Ovary (tissue), 9 donors: ENCODE data around the gene RAD50. TPM values are rescaled to one million over a fixed set of nuclear protein-coding genes. Genes with fewer than 3 reads are reported as not detected.
"Not testable (repeated sequence)": the region's sequence is repeated elsewhere in the genome, so short reads cannot be mapped to it uniquely, and the experiment has no call there.

Experiments
- DNase-seq, 5 donors: peaks; one replicate each; pipeline ENCODE4 v3.0.0-alpha.2; 2019 to 2020
- H3K27ac ChIP-seq, 2 donors: fragments of 200-600 bp; one replicate each; pipeline versions ENCODE4 v1.5.1 to v1.8.0; 2019 to 2022
- H3K27me3 ChIP-seq: fragments of 200-600 bp; one replicate; pipeline ENCODE4 v1.8.0; 2022
- H3K36me3 ChIP-seq: fragments of 200-600 bp; sonication (generic); one replicate; pipeline ENCODE4 v1.5.1; 2019
- H3K4me1 ChIP-seq: one replicate; pipeline ENCODE4 v1.8.1; 2013; ENCODE audit warnings: mild to moderate bottlenecking, moderate library complexity; ENCODE audit not compliant: insufficient read depth
- H3K4me3 ChIP-seq: fragments of 200-600 bp; sonication (generic); one replicate; pipeline ENCODE4 v1.5.1; 2017
- H3K9me3 ChIP-seq, 2 donors: fragments of 200-600 bp in 1 of 2; sonication (generic) in 1 of 2; one replicate each; pipeline versions ENCODE4 v1.5.1 to v1.8.1; 2013 to 2019; ENCODE audit warnings: mild to moderate bottlenecking in 1 of 2, moderate library complexity in 1 of 2
- CTCF ChIP-seq, 3 donors: fragments of 450-650 bp in 2 of 3; fragments of 200-600 bp in 1 of 3; IDR thresholded peaks; one replicate each; pipeline versions ENCODE4 v1.5.1 to v1.8.0; 2016 to 2022; ENCODE audit warnings: antibody characterized with exemption in 3 of 3, mild to moderate bottlenecking in 1 of 3
- EP300 ChIP-seq: sonication (generic); formaldehyde crosslinking; IDR thresholded peaks from one replicate; pipeline ENCODE4 v1.6.1; 2017; ENCODE audit warnings: antibody characterized with exemption
- POLR2A ChIP-seq: fragments of 450-650 bp; IDR thresholded peaks from one replicate; pipeline ENCODE4 v1.6.1; 2017; ENCODE audit warnings: antibody characterized with exemption, mild to moderate bottlenecking, moderate library complexity
- WGBS, 3 donors: extraction: QIAGEN DNeasy Blood & Tissue Kit in 1 of 3; methylation state at CpG; one replicate each; pipeline versions ENCODE4 v1.1.5 to v1.1.7; 2013 to 2017; 5-methylcytosine and 5-hydroxymethylcytosine counted together
- intact Hi-C, 4 donors: fragments of 100-400 bp; cut with DNase I; formaldehyde crosslinking; loops; one replicate each; pipeline versions ENCODE4 v1.11.0 to v1.15.1; 2022 to 2023
- polyA plus RNA-seq, 2 donors: library from polyadenylated mRNA; stranded (reverse); fragments of 200-250 nt in 1 of 2; fragments of 350-450 nt in 1 of 2; fragmentation: Illumina TruSeq in 1 of 2; extraction: RNeasy Lipid Tissue Mini Kit (QIAGEN cat#74804) in 1 of 2; gene quantifications; one replicate each; pipeline ENCODE4 v1.2.3, GENCODE V29; 2013 to 2014
- total RNA-seq, 7 donors: library from RNA; depleted of rRNA in 2 of 7; stranded (reverse); fragments of >200 nt in 2 of 7; fragmentation: NEBNext Ultra II Directional in 3 of 7; extraction: Animal tissue kit (Norgen Biotek cat#: 25700) in 3 of 7; gene quantifications; one replicate each; pipeline versions ENCODE4 v1.1.0 to v1.2.4, GENCODE V29; 2016 to 2023
- donor health status: DM: no; HTN: no; CAD: no; lungs with moderate emphysema.
- donor health status: DM: no; HTN: no; CAD: no.
- donor health status: Bipolar disorder and iron deficiency.
- donor health status: DM: yes; HTN: yes; CAD: no.
- donor health status: DM: no; HTN: no; CAD: no.
- donor health status: DM: yes; HTN: yes; CAD: no.

The RAD50 gene
- total and polyA plus RNA-seq, 9 donors = 9.4 to 41.5 (median 28.1) TPM

GRCh38 chr5:132621699-132622098, 64.9 kb downstream of the RAD50 start:
- Histone ChIP-seq H3K27me3 (no peaks in the 10 kb centered on the region), H3K27ac (no peak overlapping the region), H3K9me3 (no peaks in the 10 kb centered on the region), H3K4me1 (no peaks in the 10 kb centered on the region), H3K4me3 (no peak overlapping the region), H3K36me3 (no peaks in the 10 kb centered on the region)
- no peak for TF ChIP-seq POLR2A
- no peak for TF ChIP-seq CTCF (IDR thresholded peaks at IDR 0.05)
- no peak for TF ChIP-seq EP300
- intact Hi-C loops = no loop called here
- DNase-seq = no peak

GRCh38 chr5:132622608-132623007, 65.8 kb downstream of the RAD50 start:
- no peaks in the 10 kb centered on the region for H3K4me1 ChIP-seq
- H3K27ac ChIP-seq = no peak overlapping the region
- H3K36me3 ChIP-seq = no peaks in the 10 kb centered on the region
- no peaks in the 10 kb centered on the region for H3K9me3 ChIP-seq
- no peaks in the 10 kb centered on the region for H3K27me3 ChIP-seq
- no peak overlapping the region for H3K4me3 ChIP-seq
- no peak for DNase-seq
- intact Hi-C loops = no loop called here
- TF ChIP-seq POLR2A (no peak), CTCF (IDR thresholded peaks at IDR 0.05) (no peak), EP300 (no peak)

GRCh38 chr5:132627470-132627869, 70.7 kb downstream of the RAD50 start:
- Histone ChIP-seq H3K36me3 (no peaks in the 10 kb centered on the region), H3K27me3 (no peaks in the 10 kb centered on the region), H3K4me1 (no peaks in the 10 kb centered on the region), H3K4me3 (no peak overlapping the region), H3K27ac (no peak overlapping the region), H3K9me3 (no peaks in the 10 kb centered on the region)
- WGBS, 3 donors = 93 to 96% (median 95%) methylated on average over 2 of the region's 2 CpGs
- intact Hi-C loops = no loop called here
- DNase-seq = no peak
- TF ChIP-seq POLR2A = no peak

GRCh38 chr5:132628814-132629213, 72.0 kb downstream of the RAD50 start:
- Histone ChIP-seq H3K36me3 (no peaks in the 10 kb centered on the region), H3K27me3 (no peaks in the 10 kb centered on the region), H3K9me3 (no peaks in the 10 kb centered on the region), H3K4me3 (no peak overlapping the region), H3K4me1 (no peaks in the 10 kb centered on the region), H3K27ac (no peak overlapping the region)
- WGBS, 3 donors = 93 to 96% (median 93%) methylated on average over 2 of the region's 2 CpGs
- no peak for DNase-seq
- TF ChIP-seq CTCF (IDR thresholded peaks at IDR 0.05) (no peak), EP300 (no peak)
- intact Hi-C loops = no loop called here

- Histone ChIP-seq H3K4me3 (no peak overlapping the region), H3K36me3 (no peaks in the 10 kb centered on the region), H3K9me3 (no peaks in the 10 kb centered on the region), H3K27ac (no peak overlapping the region), H3K4me1 (no peaks in the 10 kb centered on the region), H3K27me3 (no peaks in the 10 kb centered on the region)
- no peak for TF ChIP-seq EP300
- TF ChIP-seq CTCF (IDR thresholded peaks at IDR 0.05) = no peak
- TF ChIP-seq POLR2A = no peak
- intact Hi-C loops = no loop called here
- no peak for DNase-seq
- 92 to 95% (median 95%) methylated on average over 5 of the region's 5 CpGs for WGBS, 3 donors
Observed at GRCh38 chr5:132629230-132629944, 72.6 kb downstream of the RAD50 start.

GRCh38 chr5:132633587-132633986, 76.8 kb downstream of the RAD50 start:
- DNase-seq, H3K4me3 ChIP-seq, H3K27ac ChIP-seq, intact Hi-C loops, H3K36me3 ChIP-seq, H3K4me1 ChIP-seq, H3K9me3 ChIP-seq, H3K27me3 ChIP-seq: not testable (repeated sequence)
- WGBS, 3 donors = 93 to 95% (median 94%) methylated on average over 4 of the region's 4 CpGs
